ENCODE data around the gene GAB4. TPM values are rescaled to one million over a fixed set of nuclear protein-coding genes. Genes with fewer than 3 reads are reported as not detected.
"Not testable (repeated sequence)": the region's sequence is repeated elsewhere in the genome, so short reads cannot be mapped to it uniquely, and the experiment has no call there.

The GAB4 gene, protein sequence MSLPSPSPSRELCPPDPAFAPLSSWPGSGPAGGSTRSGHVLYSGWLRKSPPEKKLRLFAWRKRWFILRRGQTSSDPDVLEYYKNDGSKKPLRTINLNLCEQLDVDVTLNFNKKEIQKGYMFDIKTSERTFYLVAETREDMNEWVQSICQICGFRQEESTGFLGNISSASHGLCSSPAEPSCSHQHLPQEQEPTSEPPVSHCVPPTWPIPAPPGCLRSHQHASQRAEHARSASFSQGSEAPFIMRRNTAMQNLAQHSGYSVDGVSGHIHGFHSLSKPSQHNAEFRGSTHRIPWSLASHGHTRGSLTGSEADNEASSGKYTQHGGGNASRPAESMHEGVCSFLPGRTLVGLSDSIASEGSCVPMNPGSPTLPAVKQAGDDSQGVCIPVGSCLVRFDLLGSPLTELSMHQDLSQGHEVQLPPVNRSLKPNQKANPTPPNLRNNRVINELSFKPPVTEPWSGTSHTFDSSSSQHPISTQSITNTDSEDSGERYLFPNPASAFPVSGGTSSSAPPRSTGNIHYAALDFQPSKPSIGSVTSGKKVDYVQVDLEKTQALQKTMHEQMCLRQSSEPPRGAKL
- polyA plus RNA-seq (ENCODE audit: insufficient read depth in 1 of 5, insufficient read length in 5 of 5, low replicate concordance in 1 of 5) = not detected
- long read RNA-seq, donor 1 = 0 reads
- long read RNA-seq, donor 2 = 0 reads
- long read RNA-seq, donor 3 = 0 reads
- long read RNA-seq, donor 4 = 0 reads
- long read RNA-seq, donor 5 = 0 reads
- long read RNA-seq, donor 6 = 0 reads
- long read RNA-seq, donor 7 = 0 reads
- long read RNA-seq, donor 8 = 0 reads

DNA sequence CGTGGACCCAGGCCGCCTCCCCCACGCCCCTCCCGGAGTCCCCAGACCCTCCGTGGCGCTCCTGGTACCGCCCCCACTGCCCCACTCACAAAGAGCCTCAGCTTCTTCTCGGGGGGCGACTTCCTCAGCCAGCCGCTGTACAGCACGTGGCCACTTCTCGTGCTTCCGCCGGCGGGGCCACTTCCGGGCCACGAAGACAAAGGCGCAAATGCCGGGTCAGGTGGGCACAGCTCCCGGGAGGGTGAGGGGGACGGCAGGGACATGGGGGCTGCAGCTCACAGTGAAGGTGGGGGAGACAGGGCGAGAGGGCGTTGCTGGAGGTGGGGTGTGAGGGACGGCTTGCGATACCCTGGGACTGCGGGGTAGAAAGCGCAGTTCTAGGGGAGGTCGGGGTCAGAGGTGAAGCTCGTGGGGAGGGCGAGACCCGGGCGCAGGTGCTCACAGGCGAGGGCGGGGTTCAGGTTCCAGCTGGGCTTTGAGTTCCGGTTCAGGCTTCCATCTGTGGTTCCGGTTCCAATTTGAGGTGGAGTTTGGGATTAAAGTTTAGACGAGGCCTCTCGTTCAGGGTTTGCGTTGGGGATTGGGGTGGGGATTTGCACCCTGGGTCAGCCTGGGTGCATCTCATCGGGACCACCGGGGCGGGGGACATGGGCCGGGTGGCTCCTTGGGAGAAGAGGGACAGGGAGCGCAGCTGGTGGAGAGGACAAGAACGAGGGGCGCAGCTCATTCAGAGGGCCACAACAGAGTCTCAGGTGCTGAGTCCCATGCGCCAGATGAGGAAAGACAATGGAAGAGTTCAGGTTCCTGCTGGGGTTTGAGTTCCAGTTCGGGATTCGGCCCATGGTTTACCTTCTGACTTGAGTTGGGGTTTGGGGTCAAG is at the start of gene GAB4:
Gene GAB4 (minus strand): TSS at position 371 of the 880 bp plus-strand sequence. CDS start 108 bp downstream, at position 263.
- no peak for DNase-seq

DNA sequence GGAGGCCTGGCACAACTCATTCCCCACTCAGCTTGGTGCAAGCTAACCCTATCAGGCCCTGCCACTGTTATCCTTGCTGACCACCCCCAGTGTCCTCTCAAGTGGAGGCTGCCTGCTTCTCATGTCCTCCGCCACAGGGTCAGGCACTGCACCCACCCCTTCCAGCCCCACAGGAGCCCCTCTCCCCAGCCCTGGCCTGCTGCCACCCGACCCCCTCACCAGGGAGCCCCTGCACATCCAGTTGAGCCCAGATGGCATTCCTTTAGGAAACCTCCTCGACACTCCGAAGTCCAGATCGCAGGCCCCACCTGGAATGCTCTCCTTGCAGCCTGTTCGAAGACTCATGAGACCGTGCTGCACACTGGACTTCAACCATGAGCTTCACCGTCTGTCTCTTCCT is 48.8 kb upstream of the GAB4 start:
- DNase-seq = no peak

- DNase-seq = no peak
Measured at GRCh38 chr22:17056058-17056457, 48.0 kb upstream of the GAB4 start.

- no peak for DNase-seq
Measured at GRCh38 chr22:17047656-17048055, 39.6 kb upstream of the GAB4 start.

GRCh38 chr22:17046566-17047348 is 38.7 kb upstream of the GAB4 start:
- DNase-seq = no peak

DNA sequence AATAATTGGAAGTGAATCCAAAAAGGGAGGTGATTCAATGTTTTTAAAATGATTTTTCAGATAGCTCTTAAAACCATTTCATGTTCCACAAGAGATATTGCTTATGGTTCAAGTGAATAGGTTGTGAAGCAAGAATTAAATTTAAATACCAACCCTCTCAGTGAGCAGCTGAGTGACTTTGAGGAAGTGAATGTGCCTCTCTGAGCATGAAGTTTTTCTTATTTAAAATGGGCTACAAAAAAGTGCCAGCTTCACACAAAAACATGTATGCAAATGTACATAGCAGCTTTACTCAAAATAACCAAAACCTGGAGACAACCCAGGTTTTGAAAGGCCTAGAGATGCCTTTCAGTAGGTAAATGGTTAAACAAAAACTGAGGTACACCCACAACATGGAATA is 35.5 kb upstream of the GAB4 start:
- no peak for DNase-seq

GRCh38 chr22:17036842-17037711 is 29.1 kb upstream of the GAB4 start:
- not testable (repeated sequence) for DNase-seq

DNA sequence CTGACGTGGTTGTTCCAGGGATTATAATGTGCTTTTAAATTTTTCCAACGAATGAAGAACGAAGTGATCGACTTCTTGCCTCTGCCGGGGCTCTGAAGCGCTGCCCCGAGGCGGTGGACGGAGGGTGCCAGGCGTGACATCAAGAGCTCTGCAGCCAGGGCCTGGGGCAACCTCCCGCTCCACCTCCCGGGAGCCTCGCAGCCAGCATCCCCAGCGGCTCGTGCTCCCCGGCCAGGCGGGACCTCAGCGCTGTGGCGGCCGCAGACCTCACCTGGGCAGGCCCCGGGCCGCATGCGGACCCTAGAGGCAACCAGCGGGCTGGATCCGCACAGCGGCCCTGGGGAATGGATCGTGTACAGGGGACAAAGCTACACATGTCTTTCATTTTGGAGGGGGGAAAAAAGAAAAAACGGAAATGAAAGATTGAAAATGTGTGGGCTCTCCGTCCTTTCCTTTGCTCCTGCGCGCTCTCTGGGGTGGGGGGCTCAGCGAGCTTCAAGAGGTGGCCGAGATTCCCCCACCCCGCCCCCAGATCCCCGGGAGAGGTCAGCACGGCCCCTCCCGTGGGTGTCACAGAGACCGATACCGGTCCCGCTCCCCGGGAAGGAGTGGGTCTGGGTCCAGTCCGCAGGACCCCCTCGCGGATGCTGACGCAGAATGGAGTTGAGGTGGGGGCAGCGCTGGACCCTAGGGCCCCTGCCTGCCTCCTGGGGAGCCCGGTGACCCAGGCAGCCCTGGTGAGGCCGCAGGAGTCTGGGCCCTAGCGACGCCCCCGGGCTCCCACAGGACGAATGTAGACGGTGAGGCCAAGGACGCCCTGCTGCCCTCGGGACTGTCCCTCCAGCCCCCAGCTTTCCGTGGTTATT is 28.2 kb upstream of the GAB4 start:
- DNase-seq = not testable (repeated sequence)

- no peak for DNase-seq
Measured at GRCh38 chr22:17035246-17035645, 27.2 kb upstream of the GAB4 start.

DNA sequence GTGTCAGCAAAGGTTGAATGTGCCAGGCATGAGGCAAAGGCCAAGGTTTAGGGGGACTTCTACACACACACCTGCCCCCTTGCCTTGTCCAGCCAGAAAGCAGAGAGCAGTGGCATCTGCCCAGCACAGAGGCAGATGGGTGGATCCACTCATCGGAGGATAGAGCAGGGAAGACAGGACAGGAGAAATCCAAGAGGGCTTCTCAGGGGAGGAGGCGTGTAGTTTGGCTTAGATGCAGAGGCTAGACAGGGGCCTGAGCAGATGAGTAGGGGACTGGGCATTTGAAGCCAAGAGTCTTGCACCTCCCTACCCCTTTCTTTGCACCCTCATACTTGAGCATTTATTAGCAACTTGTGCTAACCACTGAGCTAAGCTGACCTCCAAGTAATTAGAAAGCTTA is 26.5 kb upstream of the GAB4 start:
- not testable (repeated sequence) for DNase-seq

DNA sequence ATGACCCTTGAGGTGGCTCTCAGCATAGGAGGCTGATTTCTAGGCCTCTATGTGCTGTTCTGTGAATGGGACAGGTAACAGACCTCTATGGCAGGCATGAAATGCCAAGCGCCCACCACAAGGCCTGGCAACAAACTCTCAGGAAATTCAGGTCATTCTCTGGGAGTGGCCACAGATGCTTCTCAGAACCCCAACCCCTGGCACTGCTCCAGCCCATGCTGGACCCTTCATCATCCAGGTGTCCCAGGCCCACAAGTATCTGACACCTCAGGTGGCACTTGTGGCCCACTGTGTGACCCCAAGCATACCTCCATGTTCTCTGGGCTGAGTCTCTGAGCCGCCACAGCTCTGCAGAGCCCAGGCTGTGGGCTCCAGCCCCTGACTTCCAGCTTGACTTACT is 24.3 kb upstream of the GAB4 start:
- not testable (repeated sequence) for DNase-seq

- not testable (repeated sequence) for DNase-seq
Measured at GRCh38 chr22:17024380-17024779, 16.4 kb upstream of the GAB4 start.

DNA sequence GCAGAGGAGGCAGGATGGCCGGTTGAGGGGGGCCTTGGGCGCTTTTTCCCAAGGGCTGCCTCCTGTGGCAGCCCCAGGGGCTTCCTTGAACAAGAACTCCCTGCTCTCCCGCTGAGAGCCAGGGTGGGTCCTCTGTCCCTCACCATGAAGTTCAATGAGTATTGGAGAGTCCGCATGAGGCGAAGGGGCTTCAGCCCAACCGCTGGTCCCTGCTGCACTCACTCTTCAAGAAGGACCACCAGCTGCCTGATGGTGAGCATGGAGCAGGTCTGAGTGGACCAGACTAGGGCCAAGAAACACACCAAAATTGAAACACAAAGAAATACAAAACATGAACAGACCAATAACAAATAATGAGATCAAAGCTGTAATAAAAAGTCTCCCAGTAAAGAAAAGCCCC is 7.5 kb upstream of the GAB4 start:
- DNase-seq = not testable (repeated sequence)

- not testable (repeated sequence) for DNase-seq
Measured at GRCh38 chr22:17014101-17014440, 6.0 kb upstream of the GAB4 start.

DNA sequence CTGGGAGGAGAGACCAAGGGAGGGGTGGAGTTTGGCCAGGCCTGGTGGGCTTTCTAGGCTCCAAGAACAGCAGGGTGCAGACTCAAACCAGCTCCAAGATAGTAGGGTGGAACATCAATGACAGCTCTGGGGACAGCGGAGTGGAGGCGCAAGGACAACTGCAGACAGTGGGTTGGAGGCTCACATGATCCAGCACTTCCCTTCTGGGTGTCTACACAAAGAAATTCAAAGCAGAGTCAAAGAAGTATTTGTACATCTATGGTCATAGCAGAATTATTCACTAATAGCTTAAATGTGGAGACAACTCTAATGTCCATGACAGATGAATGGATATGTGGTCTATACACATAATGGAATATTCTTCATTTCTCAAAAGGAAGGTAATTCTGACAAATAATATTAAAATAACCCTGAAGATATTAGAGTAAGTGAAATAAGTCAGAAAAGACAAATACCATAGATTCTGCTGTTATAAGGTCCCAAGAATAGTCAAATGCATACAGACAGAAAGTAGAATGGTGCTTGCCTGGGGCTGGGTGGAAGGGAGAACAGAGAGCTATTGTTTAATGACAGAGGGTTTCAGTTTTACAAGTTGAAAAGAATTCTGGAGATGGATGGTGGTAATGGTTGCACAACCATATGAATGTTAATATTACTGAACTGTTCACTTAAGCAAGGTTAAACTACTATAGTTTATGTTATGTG is 5.5 kb upstream of the GAB4 start:
- no peak for DNase-seq

- DNase-seq = no peak
Measured at GRCh38 chr22:17012267-17012666, 4.2 kb upstream of the GAB4 start.

GRCh38 chr22:17009640-17010291 is 1.7 kb upstream of the GAB4 start:
- DNase-seq = no peak

DNA sequence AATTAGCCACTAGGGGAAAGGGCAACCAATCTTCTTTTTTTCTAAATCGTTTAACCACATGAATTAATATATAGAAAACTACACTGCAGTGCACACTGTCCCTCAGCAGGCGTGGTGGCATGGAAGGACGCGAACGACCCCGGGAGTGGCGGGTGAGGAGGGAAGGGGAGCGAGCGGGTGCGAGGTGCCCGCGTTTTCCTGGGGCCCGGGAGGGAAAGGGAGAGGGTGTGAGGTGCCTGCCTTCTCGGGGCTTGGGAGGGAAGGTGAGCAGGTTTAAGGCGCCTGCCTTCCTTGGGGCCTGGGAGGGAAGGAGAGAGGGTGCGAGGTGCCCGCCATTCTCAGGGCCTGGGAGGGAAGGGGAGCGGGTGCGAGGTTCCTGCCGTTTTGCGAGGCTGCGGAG is 765 bp downstream of the GAB4 start:
- DNase-seq = no peak

All from right lung (tissue), 10 donors.